GM23338 (cell line): ENCODE results near the gene CHCHD6. TPM values are rescaled to one million over a fixed set of nuclear protein-coding genes. Genes with fewer than 3 reads are reported as not detected.

Experiments
- ATAC-seq: fragments of 200-7000 bp; cut with Tn5 transposase; 3 replicates; pipeline ENCODE4 v1.9.1; 2020
- DNase-seq: peaks from one replicate; pipeline ENCODE4 v3.0.0-alpha.2; 2015; ENCODE audit warnings: low spot score
- H2AFZ ChIP-seq: fragments of 200-600 bp; sonication (generic); 2 replicates; pipeline ENCODE4 v1.8.0; 2016; ENCODE audit warnings: antibody characterized with exemption, mild to moderate bottlenecking, moderate library complexity
- H3F3A ChIP-seq: fragments of 200-600 bp; sonication (generic); replicated peaks from 2 replicates; pipeline ENCODE4 v1.8.0; 2017; ENCODE audit warnings: antibody characterized with exemption, mixed run types, low read depth
- H3K27ac ChIP-seq: fragments of 200-600 bp; sonication (generic); 2 replicates; pipeline ENCODE4 v1.6.1; 2016; ENCODE audit warnings: low read depth
- H3K27me3 ChIP-seq: fragments of 200-600 bp; sonication (generic); 2 replicates; pipeline ENCODE4 v1.8.0; 2016; ENCODE audit warnings: mild to moderate bottlenecking, mixed run types, moderate library complexity; ENCODE audit not compliant: insufficient read depth
- H3K36me3 ChIP-seq: fragments of 200-600 bp; sonication (generic); 2 replicates; pipeline ENCODE4 v1.8.0; 2016; ENCODE audit warnings: mild to moderate bottlenecking; ENCODE audit not compliant: insufficient read depth
- H3K4me1 ChIP-seq: fragments of 200-600 bp; sonication (generic); 2 replicates; pipeline ENCODE4 v1.8.0; 2016; ENCODE audit warnings: mild to moderate bottlenecking, moderate library complexity; ENCODE audit not compliant: insufficient read depth
- H3K4me2 ChIP-seq: fragments of 200-600 bp; sonication (generic); 2 replicates; pipeline ENCODE4 v1.7.1; 2017; ENCODE audit warnings: mixed run types
- H3K4me3 ChIP-seq: fragments of 200-600 bp; sonication (generic); 2 replicates; pipeline ENCODE4 v1.6.1; 2016; ENCODE audit warnings: mixed run types
- H3K79me2 ChIP-seq: fragments of 200-600 bp; sonication (generic); replicated peaks from 2 replicates; pipeline ENCODE4 v1.8.0; 2017; ENCODE audit warnings: mild to moderate bottlenecking; ENCODE audit not compliant: insufficient read depth
- H3K9me2 ChIP-seq: fragments of 200-600 bp; sonication (generic); 2 replicates; pipeline ENCODE4 v1.8.0; 2017; ENCODE audit not compliant: insufficient read depth
- H4K20me1 ChIP-seq: fragments of 200-600 bp; sonication (generic); replicated peaks from 2 replicates; pipeline ENCODE4 v1.8.0; 2017; ENCODE audit warnings: mild to moderate bottlenecking; ENCODE audit not compliant: insufficient read depth
- H3K27ac Mint-ChIP-seq: 2 replicates; pipeline ENCODE4 v1.8.0; 2020; ENCODE audit warnings: inconsistent platforms, mild to moderate bottlenecking, moderate library complexity, mixed read lengths
- H3K27me3 Mint-ChIP-seq: 3 replicates; pipeline ENCODE4 v1.8.0; 2022; ENCODE audit warnings: low read depth, mild to moderate bottlenecking, moderate library complexity, mixed read lengths, inconsistent platforms; ENCODE audit not compliant: insufficient read depth, poor library complexity
- H3K36me3 Mint-ChIP-seq: 3 replicates; pipeline ENCODE4 v1.8.0; 2021; ENCODE audit warnings: low read depth, mild to moderate bottlenecking, inconsistent platforms, moderate library complexity, mixed read lengths
- H3K4me1 Mint-ChIP-seq: 3 replicates; pipeline ENCODE4 v1.8.0; 2020; ENCODE audit warnings: mild to moderate bottlenecking, inconsistent platforms, mixed read lengths
- H3K4me3 Mint-ChIP-seq: 3 replicates; pipeline ENCODE4 v1.8.0; 2021; ENCODE audit warnings: moderate library complexity, mild to moderate bottlenecking, inconsistent platforms, mixed read lengths
- H3K9me3 Mint-ChIP-seq: 3 replicates; pipeline ENCODE4 v1.8.0; 2020; ENCODE audit warnings: moderate library complexity, mild to moderate bottlenecking, inconsistent platforms, mixed read lengths
- EZH2 ChIP-seq: fragments of 200-600 bp; sonication (generic); IDR thresholded peaks from one replicate; pipeline ENCODE4 v1.8.0; 2017; ENCODE audit warnings: antibody characterized with exemption, mild to moderate bottlenecking, low read depth; ENCODE audit not compliant: unreplicated experiment
- EZH2phosphoT487 ChIP-seq: fragments of 200-600 bp; sonication (generic); IDR thresholded peaks from one replicate; pipeline ENCODE4 v1.8.1; 2018; ENCODE audit warnings: antibody characterized with exemption; ENCODE audit not compliant: unreplicated experiment
- JUNB ChIP-seq: IDR thresholded peaks from one replicate; pipeline ENCODE4 v1.6.1; 2016; ENCODE audit warnings: antibody characterized with exemption; ENCODE audit not compliant: unreplicated experiment
- NANOG ChIP-seq: IDR thresholded peaks from 2 replicates; pipeline ENCODE4 v1.6.1; 2016; ENCODE audit warnings: antibody characterized with exemption, borderline replicate concordance
- ZNF114 ChIP-seq: fragments of 250-450 bp; sonication (Bioruptor Pico); IDR thresholded peaks from 2 replicates; pipeline ENCODE4 v1.5.0; 2020; ENCODE audit warnings: mild to moderate bottlenecking, moderate library complexity
- ZNF331 ChIP-seq: fragments of 250-450 bp; sonication (Bioruptor Pico); IDR thresholded peaks from 2 replicates; pipeline ENCODE4 v1.5.0; 2020; ENCODE audit warnings: low read depth, mild to moderate bottlenecking, moderate library complexity
- polyA plus RNA-seq: library from polyadenylated mRNA; unstranded; fragments of >200 nt; fragmentation: Nextera tagmentation; extraction: Ambion mirVana; gene quantifications from 2 replicates; pipeline ENCODE4 v1.2.1, GENCODE V29; 2016
- total RNA-seq: library from RNA; depleted of rRNA; stranded (reverse); fragments of >200 nt; shearing (Covaris generic); gene quantifications from 2 replicates; pipeline ENCODE4 v1.2.3, GENCODE V29; 2014
- TF ChIP-seq, protein P1 (sequence below): fragments of 250-450 bp; sonication (Bioruptor Pico); IDR thresholded peaks from 2 replicates; pipeline ENCODE4 v1.5.0; 2020; ENCODE audit warnings: mild to moderate bottlenecking, moderate library complexity
- TF ChIP-seq, protein P2 (sequence below), 2 experiments: fragments of 200-600 bp in 1 of 2; sonication (generic) in 1 of 2; conservative IDR thresholded peaks; 2 replicates each; pipeline versions ENCODE4 v1.5.1 to v1.6.1; 2016 to 2017; ENCODE audit warnings: antibody characterized with exemption in 2 of 2, low read depth in 2 of 2, mild to moderate bottlenecking in 2 of 2, moderate library complexity in 1 of 2
- TF ChIP-seq, protein P3 (sequence below): IDR thresholded peaks from one replicate; pipeline ENCODE4 v1.6.1; 2018; ENCODE audit warnings: antibody characterized with exemption; ENCODE audit not compliant: unreplicated experiment

Gene CHCHD6
- total and polyA plus RNA-seq, 2 experiments from 2014 or later, result 28.8 to 43.0 TPM

DNA sequence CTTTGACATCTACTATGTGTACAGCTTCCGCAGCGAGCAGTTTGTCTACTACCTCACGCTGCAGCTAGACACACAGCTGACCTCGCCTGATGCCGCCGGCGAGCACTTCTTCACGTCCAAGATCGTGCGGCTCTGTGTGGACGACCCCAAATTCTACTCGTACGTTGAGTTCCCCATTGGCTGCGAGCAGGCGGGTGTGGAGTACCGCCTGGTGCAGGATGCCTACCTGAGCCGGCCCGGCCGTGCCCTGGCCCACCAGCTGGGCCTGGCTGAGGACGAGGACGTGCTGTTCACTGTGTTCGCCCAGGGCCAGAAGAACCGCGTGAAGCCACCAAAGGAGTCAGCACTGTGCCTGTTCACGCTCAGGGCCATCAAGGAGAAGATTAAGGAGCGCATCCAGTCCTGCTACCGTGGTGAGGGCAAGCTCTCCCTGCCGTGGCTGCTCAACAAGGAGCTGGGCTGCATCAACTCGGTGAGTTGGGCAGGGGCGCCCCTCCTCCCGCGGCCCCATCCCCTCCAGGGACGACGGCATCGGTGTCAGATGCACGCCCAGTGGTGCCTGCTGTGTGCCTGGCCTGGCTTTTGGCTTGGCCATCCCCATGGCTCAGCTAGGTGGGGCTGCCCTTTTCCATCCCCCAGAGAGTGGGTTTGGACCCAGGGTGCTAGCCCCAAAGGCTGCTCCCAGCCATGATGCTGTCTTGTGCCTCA lies 285.4 kb downstream of the CHCHD6 start (continued):
- TF ChIP-seq, protein P1, sequence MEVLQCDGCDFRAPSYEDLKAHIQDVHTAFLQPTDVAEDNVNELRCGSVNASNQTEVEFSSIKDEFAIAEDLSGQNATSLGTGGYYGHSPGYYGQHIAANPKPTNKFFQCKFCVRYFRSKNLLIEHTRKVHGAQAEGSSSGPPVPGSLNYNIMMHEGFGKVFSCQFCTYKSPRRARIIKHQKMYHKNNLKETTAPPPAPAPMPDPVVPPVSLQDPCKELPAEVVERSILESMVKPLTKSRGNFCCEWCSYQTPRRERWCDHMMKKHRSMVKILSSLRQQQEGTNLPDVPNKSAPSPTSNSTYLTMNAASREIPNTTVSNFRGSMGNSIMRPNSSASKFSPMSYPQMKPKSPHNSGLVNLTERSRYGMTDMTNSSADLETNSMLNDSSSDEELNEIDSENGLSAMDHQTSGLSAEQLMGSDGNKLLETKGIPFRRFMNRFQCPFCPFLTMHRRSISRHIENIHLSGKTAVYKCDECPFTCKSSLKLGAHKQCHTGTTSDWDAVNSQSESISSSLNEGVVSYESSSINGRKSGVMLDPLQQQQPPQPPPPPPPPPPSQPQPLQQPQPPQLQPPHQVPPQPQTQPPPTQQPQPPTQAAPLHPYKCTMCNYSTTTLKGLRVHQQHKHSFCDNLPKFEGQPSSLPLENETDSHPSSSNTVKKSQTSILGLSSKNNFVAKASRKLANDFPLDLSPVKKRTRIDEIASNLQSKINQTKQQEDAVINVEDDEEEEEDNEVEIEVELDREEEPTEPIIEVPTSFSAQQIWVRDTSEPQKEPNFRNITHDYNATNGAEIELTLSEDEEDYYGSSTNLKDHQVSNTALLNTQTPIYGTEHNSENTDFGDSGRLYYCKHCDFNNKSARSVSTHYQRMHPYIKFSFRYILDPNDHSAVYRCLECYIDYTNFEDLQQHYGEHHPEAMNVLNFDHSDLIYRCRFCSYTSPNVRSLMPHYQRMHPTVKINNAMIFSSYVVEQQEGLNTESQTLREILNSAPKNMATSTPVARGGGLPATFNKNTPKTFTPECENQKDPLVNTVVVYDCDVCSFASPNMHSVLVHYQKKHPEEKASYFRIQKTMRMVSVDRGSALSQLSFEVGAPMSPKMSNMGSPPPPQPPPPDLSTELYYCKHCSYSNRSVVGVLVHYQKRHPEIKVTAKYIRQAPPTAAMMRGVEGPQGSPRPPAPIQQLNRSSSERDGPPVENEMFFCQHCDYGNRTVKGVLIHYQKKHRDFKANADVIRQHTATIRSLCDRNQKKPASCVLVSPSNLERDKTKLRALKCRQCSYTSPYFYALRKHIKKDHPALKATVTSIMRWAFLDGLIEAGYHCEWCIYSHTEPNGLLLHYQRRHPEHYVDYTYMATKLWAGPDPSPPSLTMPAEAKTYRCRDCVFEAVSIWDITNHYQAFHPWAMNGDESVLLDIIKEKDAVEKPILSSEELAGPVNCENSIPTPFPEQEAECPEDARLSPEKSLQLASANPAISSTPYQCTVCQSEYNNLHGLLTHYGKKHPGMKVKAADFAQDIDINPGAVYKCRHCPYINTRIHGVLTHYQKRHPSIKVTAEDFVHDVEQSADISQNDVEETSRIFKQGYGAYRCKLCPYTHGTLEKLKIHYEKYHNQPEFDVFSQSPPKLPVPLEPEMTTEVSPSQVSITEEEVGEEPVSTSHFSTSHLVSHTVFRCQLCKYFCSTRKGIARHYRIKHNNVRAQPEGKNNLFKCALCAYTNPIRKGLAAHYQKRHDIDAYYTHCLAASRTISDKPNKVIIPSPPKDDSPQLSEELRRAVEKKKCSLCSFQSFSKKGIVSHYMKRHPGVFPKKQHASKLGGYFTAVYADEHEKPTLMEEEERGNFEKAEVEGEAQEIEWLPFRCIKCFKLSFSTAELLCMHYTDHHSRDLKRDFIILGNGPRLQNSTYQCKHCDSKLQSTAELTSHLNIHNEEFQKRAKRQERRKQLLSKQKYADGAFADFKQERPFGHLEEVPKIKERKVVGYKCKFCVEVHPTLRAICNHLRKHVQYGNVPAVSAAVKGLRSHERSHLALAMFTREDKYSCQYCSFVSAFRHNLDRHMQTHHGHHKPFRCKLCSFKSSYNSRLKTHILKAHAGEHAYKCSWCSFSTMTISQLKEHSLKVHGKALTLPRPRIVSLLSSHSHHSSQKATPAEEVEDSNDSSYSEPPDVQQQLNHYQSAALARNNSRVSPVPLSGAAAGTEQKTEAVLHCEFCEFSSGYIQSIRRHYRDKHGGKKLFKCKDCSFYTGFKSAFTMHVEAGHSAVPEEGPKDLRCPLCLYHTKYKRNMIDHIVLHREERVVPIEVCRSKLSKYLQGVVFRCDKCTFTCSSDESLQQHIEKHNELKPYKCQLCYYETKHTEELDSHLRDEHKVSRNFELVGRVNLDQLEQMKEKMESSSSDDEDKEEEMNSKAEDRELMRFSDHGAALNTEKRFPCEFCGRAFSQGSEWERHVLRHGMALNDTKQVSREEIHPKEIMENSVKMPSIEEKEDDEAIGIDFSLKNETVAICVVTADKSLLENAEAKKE (CRISPR knock-in tag), result no peak
- TF ChIP-seq, protein P2, sequence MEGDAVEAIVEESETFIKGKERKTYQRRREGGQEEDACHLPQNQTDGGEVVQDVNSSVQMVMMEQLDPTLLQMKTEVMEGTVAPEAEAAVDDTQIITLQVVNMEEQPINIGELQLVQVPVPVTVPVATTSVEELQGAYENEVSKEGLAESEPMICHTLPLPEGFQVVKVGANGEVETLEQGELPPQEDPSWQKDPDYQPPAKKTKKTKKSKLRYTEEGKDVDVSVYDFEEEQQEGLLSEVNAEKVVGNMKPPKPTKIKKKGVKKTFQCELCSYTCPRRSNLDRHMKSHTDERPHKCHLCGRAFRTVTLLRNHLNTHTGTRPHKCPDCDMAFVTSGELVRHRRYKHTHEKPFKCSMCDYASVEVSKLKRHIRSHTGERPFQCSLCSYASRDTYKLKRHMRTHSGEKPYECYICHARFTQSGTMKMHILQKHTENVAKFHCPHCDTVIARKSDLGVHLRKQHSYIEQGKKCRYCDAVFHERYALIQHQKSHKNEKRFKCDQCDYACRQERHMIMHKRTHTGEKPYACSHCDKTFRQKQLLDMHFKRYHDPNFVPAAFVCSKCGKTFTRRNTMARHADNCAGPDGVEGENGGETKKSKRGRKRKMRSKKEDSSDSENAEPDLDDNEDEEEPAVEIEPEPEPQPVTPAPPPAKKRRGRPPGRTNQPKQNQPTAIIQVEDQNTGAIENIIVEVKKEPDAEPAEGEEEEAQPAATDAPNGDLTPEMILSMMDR (conservative IDR thresholded peaks at IDR 0.05; ENCODE audit: low read depth in 2 of 2), result no peak
- no peak for TF ChIP-seq EZH2phosphoT487

DNA sequence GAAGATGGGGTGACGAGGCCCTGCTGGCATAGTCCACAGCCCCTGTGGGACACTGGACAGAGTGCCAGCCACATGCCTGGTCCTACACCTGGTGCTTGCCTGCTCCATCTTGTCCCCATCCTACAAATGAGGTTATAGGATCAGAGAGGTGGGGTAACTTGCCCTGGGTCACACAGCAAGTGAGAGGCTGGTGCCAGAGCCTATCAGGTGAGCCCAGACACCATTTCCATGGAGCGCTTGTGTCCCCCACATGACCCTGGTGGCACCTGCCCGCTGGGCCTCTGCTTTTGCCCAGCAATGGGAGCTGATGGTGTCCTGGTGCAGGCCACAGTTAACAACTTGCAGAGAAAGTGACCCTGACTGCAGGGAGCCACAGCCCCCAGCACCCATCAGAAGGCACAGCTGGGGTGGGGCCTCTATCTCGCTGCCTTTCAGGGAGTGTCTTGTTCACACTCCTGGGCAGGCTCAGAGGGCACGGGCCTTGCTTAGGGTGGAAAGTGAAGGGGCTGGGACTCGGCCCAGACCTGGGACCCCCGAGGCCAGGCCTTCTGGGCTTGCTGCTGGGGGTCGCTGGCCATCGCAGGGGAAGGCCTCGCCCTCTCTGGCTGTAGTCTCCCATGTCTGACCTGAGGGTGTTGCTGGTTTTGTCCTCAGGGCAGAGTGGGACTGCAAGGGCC lies 286.1 kb downstream of the CHCHD6 start:
- H4K20me1 ChIP-seq, result peaks cover 3% of the 10 kb centered on the region
- H3K4me3 ChIP-seq, result no peak overlapping the region
- H3K9me3 Mint-ChIP-seq, result no peaks in the 10 kb centered on the region

More for the DNA sequence above, 286.1 kb downstream of the CHCHD6 start:
- Mint-ChIP-seq H3K4me1 (peaks cover 2% of the 10 kb centered on the region), H3K4me3 (no peak overlapping the region), H3K27ac (no peak overlapping the region), H3K36me3 (peaks cover 9% of the 10 kb centered on the region), H3K27me3 (peaks cover 7% of the 10 kb centered on the region)
- Histone ChIP-seq H3F3A (no peaks in the 10 kb centered on the region), H3K9me2 (no peaks in the 10 kb centered on the region), H3K4me2 (no peak overlapping the region), H3K79me2 (peaks cover 40% of the 10 kb centered on the region), H3K4me1 (no peaks in the 10 kb centered on the region), H3K36me3 (no peaks in the 10 kb centered on the region), H3K27me3 (no peaks in the 10 kb centered on the region), H3K27ac (no peak overlapping the region), H2AFZ (no peak overlapping the region)
- DNase-seq, result no peak
- no peak for ATAC-seq
- TF ChIP-seq ZNF331 (CRISPR knock-in tag) (no peak), NANOG (no peak), EZH2phosphoT487 (no peak), EZH2 (no peak), JUNB (no peak), ZNF114 (CRISPR knock-in tag) (no peak)
- TF ChIP-seq, protein P3, sequence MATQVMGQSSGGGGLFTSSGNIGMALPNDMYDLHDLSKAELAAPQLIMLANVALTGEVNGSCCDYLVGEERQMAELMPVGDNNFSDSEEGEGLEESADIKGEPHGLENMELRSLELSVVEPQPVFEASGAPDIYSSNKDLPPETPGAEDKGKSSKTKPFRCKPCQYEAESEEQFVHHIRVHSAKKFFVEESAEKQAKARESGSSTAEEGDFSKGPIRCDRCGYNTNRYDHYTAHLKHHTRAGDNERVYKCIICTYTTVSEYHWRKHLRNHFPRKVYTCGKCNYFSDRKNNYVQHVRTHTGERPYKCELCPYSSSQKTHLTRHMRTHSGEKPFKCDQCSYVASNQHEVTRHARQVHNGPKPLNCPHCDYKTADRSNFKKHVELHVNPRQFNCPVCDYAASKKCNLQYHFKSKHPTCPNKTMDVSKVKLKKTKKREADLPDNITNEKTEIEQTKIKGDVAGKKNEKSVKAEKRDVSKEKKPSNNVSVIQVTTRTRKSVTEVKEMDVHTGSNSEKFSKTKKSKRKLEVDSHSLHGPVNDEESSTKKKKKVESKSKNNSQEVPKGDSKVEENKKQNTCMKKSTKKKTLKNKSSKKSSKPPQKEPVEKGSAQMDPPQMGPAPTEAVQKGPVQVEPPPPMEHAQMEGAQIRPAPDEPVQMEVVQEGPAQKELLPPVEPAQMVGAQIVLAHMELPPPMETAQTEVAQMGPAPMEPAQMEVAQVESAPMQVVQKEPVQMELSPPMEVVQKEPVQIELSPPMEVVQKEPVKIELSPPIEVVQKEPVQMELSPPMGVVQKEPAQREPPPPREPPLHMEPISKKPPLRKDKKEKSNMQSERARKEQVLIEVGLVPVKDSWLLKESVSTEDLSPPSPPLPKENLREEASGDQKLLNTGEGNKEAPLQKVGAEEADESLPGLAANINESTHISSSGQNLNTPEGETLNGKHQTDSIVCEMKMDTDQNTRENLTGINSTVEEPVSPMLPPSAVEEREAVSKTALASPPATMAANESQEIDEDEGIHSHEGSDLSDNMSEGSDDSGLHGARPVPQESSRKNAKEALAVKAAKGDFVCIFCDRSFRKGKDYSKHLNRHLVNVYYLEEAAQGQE, result no peak
